GM10847 (cell line): Measurements from ENCODE around the gene NOL6.

Source experiments
- POLR2A ChIP-seq: IDR thresholded peaks from 2 replicates; pipeline ENCODE4 v1.6.1; 2011; ENCODE audit not compliant: insufficient read length; ENCODE audit errors: extremely low read depth

NOL6 gene

GRCh38 chr9:33468797-33469621 is 4.7 kb downstream of the NOL6 start:
- no peak for TF ChIP-seq POLR2A

GRCh38 chr9:33468215-33468730 is 5.5 kb downstream of the NOL6 start:
- TF ChIP-seq POLR2A, result no peak

GRCh38 chr9:33467526-33467925 is 6.2 kb downstream of the NOL6 start:
- TF ChIP-seq POLR2A, result no peak

- no peak for TF ChIP-seq POLR2A
Measured at GRCh38 chr9:33466565-33467495, 6.9 kb downstream of the NOL6 start.

- TF ChIP-seq POLR2A, result no peak
Measured at GRCh38 chr9:33465596-33466564, 7.8 kb downstream of the NOL6 start.

GRCh38 chr9:33465096-33465495 is 8.6 kb downstream of the NOL6 start:
- TF ChIP-seq POLR2A, result no peak

- no peak for TF ChIP-seq POLR2A
Measured at GRCh38 chr9:33464045-33464636, 9.6 kb downstream of the NOL6 start.

- no peak for TF ChIP-seq POLR2A
Measured at GRCh38 chr9:33463151-33463550, 10.6 kb downstream of the NOL6 start.

- no peak for TF ChIP-seq POLR2A
Measured at GRCh38 chr9:33461492-33461891, 12.2 kb downstream of the NOL6 start.

GRCh38 chr9:33460854-33461253 is 12.9 kb downstream of the NOL6 start:
- no peak for TF ChIP-seq POLR2A

- TF ChIP-seq POLR2A, result no peak
Measured at GRCh38 chr9:33459115-33459514, 14.6 kb downstream of the NOL6 start.

- no peak for TF ChIP-seq POLR2A
Measured at GRCh38 chr9:33458444-33458843, 15.3 kb downstream of the NOL6 start.

- no peak for TF ChIP-seq POLR2A
Measured at GRCh38 chr9:33455945-33456344, 17.8 kb downstream of the NOL6 start.

GRCh38 chr9:33453999-33454660 is 19.6 kb downstream of the NOL6 start:
- TF ChIP-seq POLR2A, result no peak
